B cell (primary cell): ENCODE data around the gene NCK2. TPM values are rescaled to one million over a fixed set of nuclear protein-coding genes. Genes with fewer than 3 reads are reported as not detected.

Source experiments
- ATAC-seq: fragments of 200-7000 bp; cut with Tn5 transposase; one replicate; pipeline ENCODE4 v1.10.0; 2021; ENCODE audit warnings: low read depth, mild to moderate bottlenecking, moderate number of reproducible peaks, moderate library complexity
- CTCF ChIA-PET: fragments of 350-600 bp; sonication (Branson Sonifier 250); formaldehyde crosslinking; loops from one replicate; lab custom pipeline; 2021; ENCODE audit warnings: antibody characterized with exemption, inconsistent platforms; lab: Charles Lee
- POLR2A ChIA-PET: fragments of 350-600 bp; sonication (Branson Sonifier 250); formaldehyde crosslinking; loops from one replicate; lab custom pipeline; 2021; ENCODE audit warnings: antibody characterized with exemption; lab: Charles Lee
- DNase-seq: peaks from one replicate; pipeline ENCODE4 v3.0.0; 2013
- H2AFZ ChIP-seq: 2 replicates; pipeline ENCODE4 v1.6.1; 2012; ENCODE audit warnings: mild to moderate bottlenecking, low read depth, low read length; ENCODE audit not compliant: insufficient read depth, poor library complexity, severe bottlenecking
- H3K27ac ChIP-seq, 2 donors: 1 replicate in 1 of 2; 2 replicates in 1 of 2; pipeline ENCODE4 v1.5.1; 2012 to 2013; ENCODE audit warnings: low read length in 2 of 2, mild to moderate bottlenecking in 2 of 2, moderate library complexity in 1 of 2
- H3K27me3 ChIP-seq, 4 experiments: fragments of 200-600 bp in 1 of 4; sonication (generic) in 1 of 4; replicated peaks in 1 of 4; 1 replicate in 2 of 4; 2 replicates in 2 of 4; pipeline versions ENCODE4 v1.6.1 to v1.7.0; 2013 to 2016; ENCODE audit warnings: low read length in 3 of 4, mild to moderate bottlenecking in 2 of 4, mixed read lengths in 1 of 4, moderate library complexity in 1 of 4; ENCODE audit not compliant: insufficient read depth in 4 of 4, control insufficient read depth in 3 of 4; ENCODE audit errors: control extremely low read depth in 1 of 4
- H3K36me3 ChIP-seq, 2 experiments: replicated peaks in 1 of 2; 1 replicate in 1 of 2; 2 replicates in 1 of 2; pipeline versions ENCODE4 v1.6.1 to v1.7.1; 2013; ENCODE audit warnings: low read length in 1 of 2; ENCODE audit not compliant: insufficient read depth in 2 of 2, control insufficient read depth in 1 of 2; ENCODE audit errors: control extremely low read depth in 1 of 2, extremely low read depth in 1 of 2
- H3K4me1 ChIP-seq, 2 donors: fragments of 200-600 bp in 1 of 2; sonication (generic) in 1 of 2; 1 replicate in 1 of 2; 2 replicates in 1 of 2; pipeline versions ENCODE4 v1.5.1 to v1.6.1; 2013 to 2017; ENCODE audit warnings: low read length in 2 of 2; ENCODE audit not compliant: control insufficient read depth in 2 of 2, insufficient read depth in 2 of 2
- H3K4me2 ChIP-seq: replicated peaks from 2 replicates; pipeline ENCODE3; 2012; ENCODE audit warnings: mild to moderate bottlenecking, low read depth, low read length; ENCODE audit not compliant: poor library complexity, severe bottlenecking
- H3K4me3 ChIP-seq, 5 experiments: fragments of 200-600 bp in 1 of 5; sonication (generic) in 1 of 5; 1 replicate in 3 of 5; 2 replicates in 2 of 5; pipeline versions ENCODE4 v1.5.1 to v1.7.0; 2011 to 2016; ENCODE audit warnings: low read length in 4 of 5, mild to moderate bottlenecking in 4 of 5, low read depth in 2 of 5, control low read depth in 1 of 5, moderate library complexity in 1 of 5; ENCODE audit not compliant: insufficient read depth in 1 of 5; ENCODE audit errors: control extremely low read depth in 1 of 5, extremely low read depth in 1 of 5
- H3K79me2 ChIP-seq: fragments of 200-600 bp; sonication (generic); one replicate; pipeline ENCODE4 v1.6.0; 2016; ENCODE audit warnings: low read length; ENCODE audit not compliant: control insufficient read depth, insufficient read depth
- H3K9ac ChIP-seq: fragments of 200-600 bp; sonication (generic); 2 replicates; pipeline ENCODE4 v1.6.1; 2017; ENCODE audit warnings: mild to moderate bottlenecking, low read length, moderate library complexity
- H3K9me3 ChIP-seq, 3 donors: one replicate each; pipeline versions ENCODE4 v1.6.1 to v1.7.1; 2013; ENCODE audit warnings: low read length in 2 of 3; ENCODE audit not compliant: control insufficient read depth in 2 of 3, insufficient read depth in 1 of 3; ENCODE audit errors: control extremely low read depth in 1 of 3
- H4K20me1 ChIP-seq: 2 replicates; pipeline ENCODE4 v1.6.0; 2012; ENCODE audit warnings: mild to moderate bottlenecking, low read length; ENCODE audit not compliant: insufficient read depth, control insufficient read depth, poor library complexity, severe bottlenecking
- H3K27ac Mint-ChIP-seq: one replicate; pipeline ENCODE4 v1.8.0; 2021; ENCODE audit warnings: mixed read lengths
- H3K27me3 Mint-ChIP-seq: one replicate; pipeline ENCODE4 v1.8.0; 2021; ENCODE audit warnings: mixed read lengths
- H3K4me1 Mint-ChIP-seq: one replicate; pipeline ENCODE4 v1.8.0; 2021; ENCODE audit warnings: mixed read lengths
- H3K4me3 Mint-ChIP-seq: one replicate; pipeline ENCODE4 v1.8.0; 2021; ENCODE audit warnings: mixed read lengths
- H3K9me3 Mint-ChIP-seq: one replicate; pipeline ENCODE4 v1.8.0; 2022; ENCODE audit warnings: mixed read lengths; ENCODE audit not compliant: insufficient read depth
- CTCF ChIP-seq: fragments of 200-600 bp; IDR thresholded peaks from one replicate; pipeline ENCODE4 v1.8.0; 2022; ENCODE audit warnings: antibody characterized with exemption, mild to moderate bottlenecking
- EZH2 ChIP-seq: IDR thresholded peaks from 2 replicates; pipeline ENCODE4 v1.6.1; 2012; ENCODE audit warnings: borderline replicate concordance, low read depth, mild to moderate bottlenecking, moderate library complexity, low read length; ENCODE audit not compliant: insufficient read depth, poor library complexity, severe bottlenecking
- WGBS: methylation state at CpG from one replicate; pipeline ENCODE4 v1.1.5; 2013; ENCODE audit warnings: missing lambda C conversion rate; ENCODE audit not compliant: insufficient coverage; 5-methylcytosine and 5-hydroxymethylcytosine counted together
- intact Hi-C: fragments of 100-400 bp; cut with micrococcal nuclease; formaldehyde crosslinking; loops from one replicate; pipeline ENCODE4 v1.10.0; 2022
- polyA plus RNA-seq: library from polyadenylated mRNA; depleted of rRNA; stranded (reverse); fragments of >200 nt; gene quantifications from 2 replicates; pipeline ENCODE4 v1.2.3, GENCODE V29; 2012
- total RNA-seq, 2 donors: library from RNA; stranded (reverse); fragments of 120-200 nt in 1 of 2; gene quantifications; 1 replicate in 1 of 2; 2 replicates in 1 of 2; pipeline versions ENCODE4 v1.2.3 to v1.2.4, GENCODE V29; 2013 to 2022

Gene NCK2
- total and polyA plus RNA-seq, 2 donors (not counting 1 experiment from before 2014, with no cell fraction given), result 64.2 to 72.3 TPM

- no peak for ATAC-seq
- Histone ChIP-seq H3K9ac (no peak overlapping the region), H3K79me2 (no peaks in the 10 kb centered on the region), H3K27me3 (peaks cover 0 to 8% (median 1%) of the 10 kb centered on the region in 4 experiments), H3K27ac (no peak overlapping the region), H3K36me3 (no peaks in the 10 kb centered on the region), H2AFZ (no peak overlapping the region), H3K9me3 (peaks cover 0 to 5% (median 3%) of the 10 kb centered on the region in 3 donors), H3K4me3 (no peak overlapping the region), H4K20me1 (no peaks in the 10 kb centered on the region), H3K4me2 (no peak overlapping the region), H3K4me1 (peaks cover 0 to 3% of the 10 kb centered on the region in 2 donors)
- 90% methylated on average over 2 of the region's 3 CpGs for WGBS
- Mint-ChIP-seq H3K27ac (no peak overlapping the region), H3K27me3 (peaks cover 21% of the 10 kb centered on the region), H3K4me1 (peaks cover 3% of the 10 kb centered on the region), H3K9me3 (no peaks in the 10 kb centered on the region), H3K4me3 (no peak overlapping the region)
- ChIA-PET POLR2A (no interaction called here), CTCF (interaction anchor here (0.8 kb wide), 1 partner anchor 10 kb away, joined by 3 read pairs; no protein-coding TSS in a partner anchor)
- no peak for DNase-seq
- TF ChIP-seq EZH2 (no peak), CTCF (no peak)
- intact Hi-C loops, result no loop called here
Observed at GRCh38 chr2:105701042-105701441, 43.7 kb upstream of the NCK2 start.

GRCh38 chr2:105708697-105709096 lies 36.0 kb upstream of the NCK2 start:
- CTCF ChIA-PET, result no interaction called here
- peaks cover 0 to 10% (median 0%) of the 10 kb centered on the region in 4 experiments for H3K27me3 ChIP-seq
- POLR2A ChIA-PET, result no interaction called here
- no peak overlapping the region for H3K27ac ChIP-seq
- H3K9me3 Mint-ChIP-seq, result no peaks in the 10 kb centered on the region
- H3K4me3 Mint-ChIP-seq, result no peak overlapping the region
- H3K36me3 ChIP-seq, result no peaks in the 10 kb centered on the region
- no peak for DNase-seq
- H3K9me3 ChIP-seq, result peaks cover 0 to 4% (median 0%) of the 10 kb centered on the region in 3 donors
- H3K4me3 ChIP-seq, result no peak overlapping the region
- no peak overlapping the region for H3K4me2 ChIP-seq
- no peaks in the 10 kb centered on the region for H3K79me2 ChIP-seq
- H3K27me3 Mint-ChIP-seq, result peaks cover 13% of the 10 kb centered on the region
- no peak overlapping the region for H2AFZ ChIP-seq
- no peak for TF ChIP-seq EZH2
- no peak for TF ChIP-seq CTCF
- H3K4me1 ChIP-seq, result no peaks in the 10 kb centered on the region
- no peak overlapping the region for H3K27ac Mint-ChIP-seq
- no peak overlapping the region for H3K9ac ChIP-seq
- ATAC-seq, result no peak
- H4K20me1 ChIP-seq, result no peaks in the 10 kb centered on the region
- intact Hi-C loops, result no loop called here
- H3K4me1 Mint-ChIP-seq, result peaks cover 3% of the 10 kb centered on the region
